Progenitor cell of endocrine pancreas (in vitro differentiated cells): ENCODE measurements around the gene ICAM2. TPM values are rescaled to one million over a fixed set of nuclear protein-coding genes. Genes with fewer than 3 reads are reported as not detected.

Experiments used
- DNase-seq: peaks from one replicate; pipeline ENCODE4 v3.0.0; 2021; ENCODE audit warnings: low spot score; ENCODE audit not compliant: unreplicated experiment
- H3K27ac Mint-ChIP-seq: 2 replicates; pipeline ENCODE4 v1.8.0; 2021; ENCODE audit warnings: mild to moderate bottlenecking, moderate library complexity, mixed read lengths
- H3K27me3 Mint-ChIP-seq: 2 replicates; pipeline ENCODE4 v1.8.0; 2021; ENCODE audit warnings: mixed read lengths
- H3K36me3 Mint-ChIP-seq: 2 replicates; pipeline ENCODE4 v1.8.0; 2022; ENCODE audit warnings: mixed read lengths; ENCODE audit not compliant: insufficient read depth
- H3K4me1 Mint-ChIP-seq: 2 replicates; pipeline ENCODE4 v1.8.0; 2021; ENCODE audit warnings: low read depth, mixed read lengths
- H3K4me3 Mint-ChIP-seq: 2 replicates; pipeline ENCODE4 v1.8.0; 2021; ENCODE audit warnings: low read depth, mild to moderate bottlenecking, moderate library complexity, mixed read lengths
- H3K9me3 Mint-ChIP-seq: 2 replicates; pipeline ENCODE4 v1.8.0; 2021; ENCODE audit warnings: low read depth, mixed read lengths
- CTCF ChIP-seq: fragments of 200-600 bp; sonication (generic); IDR thresholded peaks from one replicate; pipeline ENCODE4 v1.5.0; 2021; ENCODE audit warnings: antibody characterized with exemption, mild to moderate bottlenecking; ENCODE audit not compliant: unreplicated experiment
- total RNA-seq: library from RNA; stranded (reverse); gene quantifications from 2 replicates; pipeline ENCODE4 v1.2.1, GENCODE V29; 2021

ICAM2 gene
- total RNA-seq, 1 donor from 2014 or later = 0.72 TPM

GRCh38 chr17:63966646-63967264 lies 53.7 kb downstream of the ICAM2 start:
- TF ChIP-seq CTCF = no peak
- H3K27ac Mint-ChIP-seq = no peak overlapping the region
- no peak overlapping the region for H3K4me3 Mint-ChIP-seq
- H3K9me3 Mint-ChIP-seq = no peaks in the 10 kb centered on the region
- peaks cover 2% of the 10 kb centered on the region for H3K4me1 Mint-ChIP-seq
- no peak for DNase-seq
- H3K27me3 Mint-ChIP-seq = peaks cover 39% of the 10 kb centered on the region
- H3K36me3 Mint-ChIP-seq = no peaks in the 10 kb centered on the region

- no peak overlapping the region for H3K4me3 Mint-ChIP-seq
- H3K9me3 Mint-ChIP-seq = no peaks in the 10 kb centered on the region
- H3K27ac Mint-ChIP-seq = no peak overlapping the region
- H3K4me1 Mint-ChIP-seq = peaks cover 3% of the 10 kb centered on the region
- TF ChIP-seq CTCF = no peak
- no peaks in the 10 kb centered on the region for H3K36me3 Mint-ChIP-seq
- H3K27me3 Mint-ChIP-seq = peaks cover 45% of the 10 kb centered on the region
- no peak for DNase-seq
These were observed 57.3 kb downstream of the ICAM2 start for GRCh38 chr17:63963123-63963522.

GRCh38 chr17:63962298-63962744 lies 58.1 kb downstream of the ICAM2 start:
- Mint-ChIP-seq H3K27ac (peak overlapping the region; percentile 21), H3K36me3 (no peaks in the 10 kb centered on the region), H3K27me3 (peaks cover 43% of the 10 kb centered on the region), H3K4me3 (no peak overlapping the region), H3K9me3 (no peaks in the 10 kb centered on the region), H3K4me1 (peaks cover 3% of the 10 kb centered on the region)
- no peak for TF ChIP-seq CTCF
- no peak for DNase-seq

GRCh38 chr17:63961355-63962212 lies 58.8 kb downstream of the ICAM2 start:
- Mint-ChIP-seq H3K36me3 (no peaks in the 10 kb centered on the region), H3K4me3 (peak overlapping the region; percentile 11), H3K9me3 (no peaks in the 10 kb centered on the region), H3K27me3 (peaks cover 42% of the 10 kb centered on the region), H3K27ac (no peak overlapping the region), H3K4me1 (peaks cover 3% of the 10 kb centered on the region)
- DNase-seq = peak; percentile 41
- no peak for TF ChIP-seq CTCF

- no peak for DNase-seq
- no peak for TF ChIP-seq CTCF
- H3K27ac Mint-ChIP-seq = no peak overlapping the region
These were observed 60.0 kb downstream of the ICAM2 start for GRCh38 chr17:63960430-63960829.

More at GRCh38 chr17:63960430-63960829, 60.0 kb downstream of the ICAM2 start:
- no peaks in the 10 kb centered on the region for H3K36me3 Mint-ChIP-seq
- no peak overlapping the region for H3K4me3 Mint-ChIP-seq
- H3K27me3 Mint-ChIP-seq = peaks cover 44% of the 10 kb centered on the region
- H3K9me3 Mint-ChIP-seq = no peaks in the 10 kb centered on the region
- H3K4me1 Mint-ChIP-seq = peaks cover 3% of the 10 kb centered on the region
